GM10266 (cell line): ENCODE data around the gene TSC22D2.

Source experiments
- DNase-seq: peaks from one replicate; pipeline ENCODE4 v3.0.0; 2012; ENCODE audit errors: extremely low spot score
- TF ChIP-seq, protein P1 (sequence below): IDR thresholded peaks from 2 replicates; pipeline ENCODE4 v1.5.1; 2012; ENCODE audit warnings: mild to moderate bottlenecking, low read depth; ENCODE audit not compliant: control insufficient read depth, insufficient read depth; ENCODE audit errors: missing control alignments

TSC22D2 gene

DNA sequence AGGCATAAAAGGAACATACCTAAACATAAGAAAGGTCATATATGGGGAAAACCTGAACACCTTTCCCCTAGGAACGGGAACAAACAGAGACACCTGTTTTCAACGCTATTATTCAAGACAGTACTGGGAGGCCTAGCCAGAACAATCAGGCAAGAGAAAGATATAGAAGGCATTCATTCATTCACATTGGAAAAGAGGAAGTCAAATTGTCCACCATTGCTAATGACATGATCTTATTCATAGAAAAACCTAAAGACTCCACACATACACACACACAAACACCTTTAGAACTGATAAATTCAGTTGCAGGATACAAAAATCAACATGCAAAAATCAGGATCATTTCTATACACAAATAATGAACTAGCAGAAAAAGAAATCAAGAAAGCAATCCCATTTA is 101.7 kb downstream of the TSC22D2 start:
- no peak for DNase-seq
- TF ChIP-seq, protein P1, sequence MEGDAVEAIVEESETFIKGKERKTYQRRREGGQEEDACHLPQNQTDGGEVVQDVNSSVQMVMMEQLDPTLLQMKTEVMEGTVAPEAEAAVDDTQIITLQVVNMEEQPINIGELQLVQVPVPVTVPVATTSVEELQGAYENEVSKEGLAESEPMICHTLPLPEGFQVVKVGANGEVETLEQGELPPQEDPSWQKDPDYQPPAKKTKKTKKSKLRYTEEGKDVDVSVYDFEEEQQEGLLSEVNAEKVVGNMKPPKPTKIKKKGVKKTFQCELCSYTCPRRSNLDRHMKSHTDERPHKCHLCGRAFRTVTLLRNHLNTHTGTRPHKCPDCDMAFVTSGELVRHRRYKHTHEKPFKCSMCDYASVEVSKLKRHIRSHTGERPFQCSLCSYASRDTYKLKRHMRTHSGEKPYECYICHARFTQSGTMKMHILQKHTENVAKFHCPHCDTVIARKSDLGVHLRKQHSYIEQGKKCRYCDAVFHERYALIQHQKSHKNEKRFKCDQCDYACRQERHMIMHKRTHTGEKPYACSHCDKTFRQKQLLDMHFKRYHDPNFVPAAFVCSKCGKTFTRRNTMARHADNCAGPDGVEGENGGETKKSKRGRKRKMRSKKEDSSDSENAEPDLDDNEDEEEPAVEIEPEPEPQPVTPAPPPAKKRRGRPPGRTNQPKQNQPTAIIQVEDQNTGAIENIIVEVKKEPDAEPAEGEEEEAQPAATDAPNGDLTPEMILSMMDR = no peak

DNA sequence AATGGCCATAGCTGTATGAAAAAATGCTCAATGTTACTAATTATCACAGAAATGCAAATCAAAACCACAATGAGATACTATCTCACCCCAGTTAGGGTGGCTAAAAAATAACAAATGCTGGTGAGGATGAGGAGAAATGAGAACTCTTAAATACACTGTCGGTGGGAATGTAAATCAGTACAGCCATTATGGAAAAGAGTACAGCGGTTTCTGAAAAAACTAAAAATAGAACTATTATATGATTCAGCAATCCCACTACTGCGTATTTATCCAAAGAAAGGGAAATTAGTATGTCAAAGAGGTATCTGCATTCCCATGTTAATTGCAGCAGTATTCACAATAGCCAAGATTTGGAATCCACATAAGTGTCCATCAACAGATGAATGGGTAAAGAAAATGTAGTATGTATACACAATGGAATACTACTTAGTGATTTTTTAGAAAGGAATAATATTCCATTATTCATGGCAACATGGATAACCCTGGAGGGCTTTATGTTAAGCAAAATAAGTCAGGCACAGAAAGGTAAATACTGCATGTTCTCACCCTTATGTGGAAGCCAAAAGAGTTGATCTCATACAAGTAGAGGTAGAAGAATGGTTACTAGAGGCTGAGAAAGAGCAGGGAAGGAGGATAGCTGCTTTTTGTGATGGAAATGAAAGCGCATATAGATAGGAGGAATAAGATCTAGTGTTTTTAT is 103.2 kb downstream of the TSC22D2 start:
- DNase-seq = no peak
- TF ChIP-seq, protein P1 = no peak

DNA sequence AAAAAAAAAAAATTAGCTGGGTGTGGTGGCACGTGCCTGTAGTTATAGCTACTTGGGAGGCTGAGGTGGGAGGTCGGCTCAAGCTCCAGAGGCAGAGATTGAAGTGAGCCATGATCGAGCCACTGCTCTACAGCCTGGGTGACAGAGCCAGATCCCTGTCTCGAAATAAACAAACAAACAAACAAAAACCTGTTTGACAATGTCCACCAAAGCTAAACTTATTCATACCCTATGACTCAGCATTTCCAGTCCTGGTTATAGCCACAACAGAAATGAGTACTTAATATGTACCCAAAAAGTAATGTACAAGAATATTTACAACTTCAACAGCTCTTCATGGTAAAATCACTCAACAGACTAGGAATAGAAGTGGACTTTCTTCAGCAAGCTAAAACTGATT is 107.1 kb downstream of the TSC22D2 start:
- TF ChIP-seq, protein P1 = no peak
- DNase-seq = no peak
